Ovary (tissue), 9 donors: ENCODE results near the gene VMP1. TPM values are rescaled to one million over a fixed set of nuclear protein-coding genes. Genes with fewer than 3 reads are reported as not detected.

Experiments
- DNase-seq, 5 donors: peaks; one replicate each; pipeline ENCODE4 v3.0.0-alpha.2; 2019 to 2020
- H3K27ac ChIP-seq, 2 donors: fragments of 200-600 bp; one replicate each; pipeline versions ENCODE4 v1.5.1 to v1.8.0; 2019 to 2022
- H3K27me3 ChIP-seq: fragments of 200-600 bp; one replicate; pipeline ENCODE4 v1.8.0; 2022
- H3K36me3 ChIP-seq: fragments of 200-600 bp; sonication (generic); one replicate; pipeline ENCODE4 v1.5.1; 2019
- H3K4me1 ChIP-seq: one replicate; pipeline ENCODE4 v1.8.1; 2013; ENCODE audit warnings: mild to moderate bottlenecking, moderate library complexity; ENCODE audit not compliant: insufficient read depth
- H3K4me3 ChIP-seq: fragments of 200-600 bp; sonication (generic); one replicate; pipeline ENCODE4 v1.5.1; 2017
- H3K9me3 ChIP-seq, 2 donors: fragments of 200-600 bp in 1 of 2; sonication (generic) in 1 of 2; one replicate each; pipeline versions ENCODE4 v1.5.1 to v1.8.1; 2013 to 2019; ENCODE audit warnings: mild to moderate bottlenecking in 1 of 2, moderate library complexity in 1 of 2
- CTCF ChIP-seq, 3 donors: fragments of 450-650 bp in 2 of 3; fragments of 200-600 bp in 1 of 3; IDR thresholded peaks; one replicate each; pipeline versions ENCODE4 v1.5.1 to v1.8.0; 2016 to 2022; ENCODE audit warnings: antibody characterized with exemption in 3 of 3, mild to moderate bottlenecking in 1 of 3
- EP300 ChIP-seq: sonication (generic); formaldehyde crosslinking; IDR thresholded peaks from one replicate; pipeline ENCODE4 v1.6.1; 2017; ENCODE audit warnings: antibody characterized with exemption
- POLR2A ChIP-seq: fragments of 450-650 bp; IDR thresholded peaks from one replicate; pipeline ENCODE4 v1.6.1; 2017; ENCODE audit warnings: antibody characterized with exemption, mild to moderate bottlenecking, moderate library complexity
- WGBS, 3 donors: extraction: QIAGEN DNeasy Blood & Tissue Kit in 1 of 3; methylation state at CpG; one replicate each; pipeline versions ENCODE4 v1.1.5 to v1.1.7; 2013 to 2017; 5-methylcytosine and 5-hydroxymethylcytosine counted together
- intact Hi-C, 4 donors: fragments of 100-400 bp; cut with DNase I; formaldehyde crosslinking; loops; one replicate each; pipeline versions ENCODE4 v1.11.0 to v1.15.1; 2022 to 2023
- microRNA counts: library from miRNA; unstranded; fragments of <30 nt; microRNA quantifications from one replicate; lab custom pipeline; 2016
- microRNA-seq, 3 donors: library from miRNA; unstranded; fragments of <30 nt; microRNA quantifications; one replicate each; pipeline versions ENCODE4 to v1.2.0, GENCODE V29; 2019 to 2020
- polyA plus RNA-seq, 2 donors: library from polyadenylated mRNA; stranded (reverse); fragments of 200-250 nt in 1 of 2; fragments of 350-450 nt in 1 of 2; fragmentation: Illumina TruSeq in 1 of 2; extraction: RNeasy Lipid Tissue Mini Kit (QIAGEN cat#74804) in 1 of 2; gene quantifications; one replicate each; pipeline ENCODE4 v1.2.3, GENCODE V29; 2013 to 2014
- small RNA-seq: library from RNA; depleted of rRNA; stranded (forward); fragments of <200 nt; gene quantifications from one replicate; pipeline ENCODE3, GENCODE V24; 2016
- total RNA-seq, 7 donors: library from RNA; depleted of rRNA in 2 of 7; stranded (reverse); fragments of >200 nt in 2 of 7; fragmentation: NEBNext Ultra II Directional in 3 of 7; extraction: Animal tissue kit (Norgen Biotek cat#: 25700) in 3 of 7; gene quantifications; one replicate each; pipeline versions ENCODE4 v1.1.0 to v1.2.4, GENCODE V29; 2016 to 2023
- donor health status: DM: no; HTN: no; CAD: no; lungs with moderate emphysema.
- donor health status: DM: no; HTN: no; CAD: no.
- donor health status: Bipolar disorder and iron deficiency.
- donor health status: DM: yes; HTN: yes; CAD: no.
- donor health status: DM: no; HTN: no; CAD: no.
- donor health status: DM: yes; HTN: yes; CAD: no.

Gene VMP1
- total and polyA plus RNA-seq, 9 donors, result 63.5 to 667 (median 154) TPM

GRCh38 chr17:59888145-59888750 lies 180.8 kb downstream of the VMP1 start:
- Histone ChIP-seq H3K4me3 (no peak overlapping the region), H3K9me3 (no peaks in the 10 kb centered on the region), H3K36me3 (no peaks in the 10 kb centered on the region), H3K27me3 (no peaks in the 10 kb centered on the region), H3K27ac (no peak overlapping the region), H3K4me1 (peaks cover 3% of the 10 kb centered on the region)
- intact Hi-C loops, result no loop called here
- DNase-seq, result peak in 1 of 5 donors; percentile 0
- WGBS, 3 donors, result 94 to 96% (median 95%) methylated on average over 8 of the region's 8 CpGs
- no peak for TF ChIP-seq EP300
- TF ChIP-seq POLR2A, result no peak
- no peak for TF ChIP-seq CTCF (IDR thresholded peaks at IDR 0.05)

- 94 to 99% (median 98%) methylated on average over 2 of the region's 2 CpGs for WGBS, 3 donors
- Histone ChIP-seq H3K9me3 (no peaks in the 10 kb centered on the region), H3K36me3 (no peaks in the 10 kb centered on the region), H3K4me1 (peaks cover 3% of the 10 kb centered on the region), H3K27ac (no peak overlapping the region), H3K27me3 (no peaks in the 10 kb centered on the region), H3K4me3 (no peak overlapping the region)
- DNase-seq, result no peak
- intact Hi-C loops, result no loop called here
- no peak for TF ChIP-seq EP300
- TF ChIP-seq POLR2A, result no peak
- TF ChIP-seq CTCF (IDR thresholded peaks at IDR 0.05), result no peak
Observed at GRCh38 chr17:59890720-59891119, 183.3 kb downstream of the VMP1 start.

MicroRNAs within 50 kb of the gene (microRNA counts, 767-probe panel; counts per million panel counts)
- 5,189 counts per million, percentile 94 among the panel's probes with 10 or more counts for microRNA hsa-miR-21-5p (lab: Ali Mortazavi, UCI)

Small RNA genes lying within 50 kb of the gene (microRNA-seq; reads per million reads assigned to microRNA genes)
- 7,514 to 64,230 (median 17,924) reads per million in 3 donors for gene MIR21

Small RNA genes lying within 50 kb of the gene (small RNA-seq; reads per million reads assigned to genes)
- not detected for gene AC040904.1
- gene RNU6-450P, result not detected

Other genes starting within 250 kb of the VMP1 start
- 10 to 100 TPM; 30.1 to 45.6 (median 36.9) TPM for gene DHX40, start 142.0 kb upstream of the VMP1 start, total RNA-seq
- gene DHX40, start 142.0 kb upstream of the VMP1 start, polyA plus RNA-seq, result 10 to 100 TPM; 24.9 to 44.9 TPM
- gene CLTC, start 87.8 kb upstream of the VMP1 start, total RNA-seq, result 100 to 1,000 TPM; 139 to 219 (median 175) TPM
- 100 to 1,000 TPM in 1 of 2 donors, 10 to 100 TPM in 1; 71.4 to 124 TPM for gene CLTC, start 87.8 kb upstream of the VMP1 start, polyA plus RNA-seq
- gene PTRH2, start 224 bp upstream of the VMP1 start, total RNA-seq, result 10 to 100 TPM; 11.9 to 28.2 (median 20.0) TPM
- 10 to 100 TPM; 20.0 to 27.2 TPM for gene PTRH2, start 224 bp upstream of the VMP1 start, polyA plus RNA-seq
- gene TUBD1, start 185.3 kb downstream of the VMP1 start, total RNA-seq, result 10 to 100 TPM; 10.6 to 22.9 (median 14.3) TPM
- gene TUBD1, start 185.3 kb downstream of the VMP1 start, polyA plus RNA-seq, result 10 to 100 TPM in 1 of 2 donors, 1 to 10 TPM in 1; 9.1 to 10.2 TPM
- 10 to 100 TPM; 29.2 to 46.2 (median 41.1) TPM for gene RPS6KB1, start 185.5 kb downstream of the VMP1 start, total RNA-seq
- 10 to 100 TPM; 14.8 to 22.7 TPM for gene RPS6KB1, start 185.5 kb downstream of the VMP1 start, polyA plus RNA-seq